Measurements from ENCODE around the gene MRGPRD.

The MRGPRD gene

GRCh38 chr11:68989936-68990606, 9.3 kb upstream of the MRGPRD start:
- H3K9me3 ChIP-seq (ENCODE audit: insufficient read depth, low read length) = no peaks in the 10 kb centered on the region
- no peak overlapping the region for H3K4me3 ChIP-seq (ENCODE audit: low read length)
- H3K4me1 ChIP-seq (ENCODE audit: low read length) = no peaks in the 10 kb centered on the region
- H2AFZ ChIP-seq (ENCODE audit: low read depth, low read length) = no peak overlapping the region
- no peak overlapping the region for H3K4me2 ChIP-seq (ENCODE audit: low read length)
- no peaks in the 10 kb centered on the region for H4K20me1 ChIP-seq (ENCODE audit: insufficient read depth, low read length)
- no peaks in the 10 kb centered on the region for H3K79me2 ChIP-seq (ENCODE audit: low read length)
- H3K27me3 ChIP-seq (ENCODE audit: low read depth, low read length) = peaks cover 40% of the 10 kb centered on the region
- TF ChIP-seq CTCF (IDR thresholded peaks at IDR 0.05; ENCODE audit: low read depth, low read length) (no peak), EZH2phosphoT487 (IDR thresholded peaks at IDR 0.05; ENCODE audit: low read depth) (no peak)
- H3K27ac ChIP-seq (ENCODE audit: low read length) = no peak overlapping the region
- H3K36me3 ChIP-seq (replicated peaks; ENCODE audit: low read depth, low read length) = no peaks in the 10 kb centered on the region
- H3K9ac ChIP-seq (ENCODE audit: low read length) = no peak overlapping the region

- Histone ChIP-seq H4K20me1 (ENCODE audit: insufficient read depth, low read length) (no peaks in the 10 kb centered on the region), H3K4me1 (ENCODE audit: low read length) (no peaks in the 10 kb centered on the region), H3K4me2 (ENCODE audit: low read length) (no peak overlapping the region), H3K9ac (ENCODE audit: low read length) (no peak overlapping the region), H3K36me3 (replicated peaks; ENCODE audit: low read depth, low read length) (no peaks in the 10 kb centered on the region), H3K79me2 (ENCODE audit: low read length) (no peaks in the 10 kb centered on the region), H3K4me3 (ENCODE audit: low read length) (no peak overlapping the region), H2AFZ (ENCODE audit: low read depth, low read length) (no peak overlapping the region), H3K27me3 (ENCODE audit: low read depth, low read length) (peaks cover 45% of the 10 kb centered on the region), H3K9me3 (ENCODE audit: insufficient read depth, low read length) (no peaks in the 10 kb centered on the region), H3K27ac (ENCODE audit: low read length) (no peak overlapping the region)
- TF ChIP-seq CTCF (IDR thresholded peaks at IDR 0.05; ENCODE audit: low read depth, low read length) (no peak), EZH2phosphoT487 (IDR thresholded peaks at IDR 0.05; ENCODE audit: low read depth) (no peak)
These were observed 7.7 kb upstream of the MRGPRD start for GRCh38 chr11:68988491-68988890.

- no peak overlapping the region for H3K4me3 ChIP-seq (ENCODE audit: low read length)
- H3K4me1 ChIP-seq (ENCODE audit: low read length) = no peaks in the 10 kb centered on the region
- H3K4me2 ChIP-seq (ENCODE audit: low read length) = no peak overlapping the region
- H3K9ac ChIP-seq (ENCODE audit: low read length) = no peak overlapping the region
- no peak for TF ChIP-seq CTCF (IDR thresholded peaks at IDR 0.05; ENCODE audit: low read depth, low read length)
- no peak for TF ChIP-seq EZH2phosphoT487 (IDR thresholded peaks at IDR 0.05; ENCODE audit: low read depth)
- no peaks in the 10 kb centered on the region for H3K9me3 ChIP-seq (ENCODE audit: insufficient read depth, low read length)
- H3K79me2 ChIP-seq (ENCODE audit: low read length) = no peaks in the 10 kb centered on the region
- no peak overlapping the region for H3K27ac ChIP-seq (ENCODE audit: low read length)
- H3K36me3 ChIP-seq (replicated peaks; ENCODE audit: low read depth, low read length) = no peaks in the 10 kb centered on the region
- no peaks in the 10 kb centered on the region for H4K20me1 ChIP-seq (ENCODE audit: insufficient read depth, low read length)
- H3K27me3 ChIP-seq (ENCODE audit: low read depth, low read length) = peaks cover 52% of the 10 kb centered on the region
- no peak overlapping the region for H2AFZ ChIP-seq (ENCODE audit: low read depth, low read length)
These were observed 6.4 kb upstream of the MRGPRD start for GRCh38 chr11:68987211-68987610.

GRCh38 chr11:68983801-68984200, 3.0 kb upstream of the MRGPRD start:
- Histone ChIP-seq H3K9me3 (ENCODE audit: insufficient read depth, low read length) (no peaks in the 10 kb centered on the region), H3K4me3 (ENCODE audit: low read length) (no peak overlapping the region), H3K27me3 (ENCODE audit: low read depth, low read length) (peaks cover 42% of the 10 kb centered on the region), H3K79me2 (ENCODE audit: low read length) (no peaks in the 10 kb centered on the region), H3K9ac (ENCODE audit: low read length) (no peak overlapping the region), H3K4me1 (ENCODE audit: low read length) (no peaks in the 10 kb centered on the region), H3K27ac (ENCODE audit: low read length) (no peak overlapping the region), H4K20me1 (ENCODE audit: insufficient read depth, low read length) (no peaks in the 10 kb centered on the region), H3K36me3 (replicated peaks; ENCODE audit: low read depth, low read length) (no peaks in the 10 kb centered on the region), H3K4me2 (ENCODE audit: low read length) (no peak overlapping the region), H2AFZ (ENCODE audit: low read depth, low read length) (no peak overlapping the region)
- no peak for TF ChIP-seq CTCF (IDR thresholded peaks at IDR 0.05; ENCODE audit: low read depth, low read length)
- TF ChIP-seq EZH2phosphoT487 (IDR thresholded peaks at IDR 0.05; ENCODE audit: low read depth) = no peak
